ENCODE measurements around the gene WNT1. TPM values are rescaled to one million over a fixed set of nuclear protein-coding genes. Genes with fewer than 3 reads are reported as not detected.

Gene WNT1
- total and polyA plus RNA-seq, 12 donors = not detected

GRCh38 chr12:48985475-48985897, 7.4 kb downstream of the WNT1 start:
- H3K4me3 ChIP-seq = no peak overlapping the region
- H3K27me3 ChIP-seq = peaks cover 38% of the 10 kb centered on the region
- intact Hi-C loops (cut with DNase I) = loop anchor here in 1 of 2 donors (10.0 kb wide), 1 partner anchor 51 kb away; no protein-coding TSS in a partner anchor
- no peaks in the 10 kb centered on the region for H3K9me3 ChIP-seq (replicated peaks in 1 of 3)
- no peak for DNase-seq
- no peaks in the 10 kb centered on the region for H3K36me3 ChIP-seq (replicated peaks in 1 of 2)
- WGBS, 4 donors = 20 to 51% (median 43%) methylated on average over 1 to 10 of the region's 10 CpGs
- H3K4me1 ChIP-seq (replicated peaks in 1 of 2) = peaks cover 10 to 11% of the 10 kb centered on the region in 2 donors
- TF ChIP-seq CTCF (IDR thresholded peaks at IDR 0.05) = no peak
- TF ChIP-seq POLR2A (IDR thresholded peaks at IDR 0.05) = no peak
- H3K27ac ChIP-seq = no peak overlapping the region

- H3K27me3 ChIP-seq = peaks cover 34% of the 10 kb centered on the region
- H3K9me3 ChIP-seq (replicated peaks in 1 of 3) = no peaks in the 10 kb centered on the region
- 72 to 93% (median 84%) methylated on average over 2 of the region's 2 CpGs for WGBS, 4 donors
- H3K4me3 ChIP-seq = no peak overlapping the region
- no peak overlapping the region for H3K27ac ChIP-seq
- no peaks in the 10 kb centered on the region for H3K36me3 ChIP-seq (replicated peaks in 1 of 2)
- TF ChIP-seq CTCF (IDR thresholded peaks at IDR 0.05) (no peak), POLR2A (IDR thresholded peaks at IDR 0.05) (no peak)
- H3K4me1 ChIP-seq (replicated peaks in 1 of 2) = peaks cover 6 to 7% of the 10 kb centered on the region in 2 donors
- intact Hi-C loops (cut with DNase I) = loop anchor here in 1 of 2 donors (10.0 kb wide), 1 partner anchor 51 kb away; no protein-coding TSS in a partner anchor
- no peak for DNase-seq
Observed at GRCh38 chr12:48985901-48986300, 7.8 kb downstream of the WNT1 start.

DNA sequence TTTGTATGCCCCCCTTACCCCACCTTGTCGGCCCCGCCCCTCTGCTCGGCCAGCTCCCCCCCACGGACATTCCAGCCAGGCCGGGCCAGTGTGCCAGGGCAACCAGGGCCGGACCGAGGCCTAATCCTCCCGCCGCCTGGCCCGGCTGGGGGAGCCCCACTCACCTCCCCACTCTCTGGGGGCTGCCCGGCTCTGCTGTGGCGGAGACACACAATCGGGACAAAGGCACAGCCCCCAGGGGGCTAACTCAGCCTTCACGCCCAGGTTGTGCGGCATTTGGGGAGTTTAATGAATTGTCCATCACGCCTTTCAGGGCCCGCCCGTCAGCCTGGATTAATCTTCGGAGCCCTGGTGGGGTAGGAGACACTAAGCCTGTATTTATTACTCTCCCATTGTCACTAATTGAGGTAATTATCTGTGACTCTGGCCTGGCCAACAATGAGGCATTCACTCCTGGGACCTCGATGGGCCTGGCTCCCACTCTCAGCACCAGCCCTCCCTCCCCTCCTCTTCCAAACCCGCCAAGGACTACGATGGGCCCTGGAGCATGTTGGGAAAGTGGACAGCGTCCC, 8.7 kb downstream of the WNT1 start:
- Histone ChIP-seq H3K27me3 (peaks cover 25% of the 10 kb centered on the region), H3K27ac (no peak overlapping the region), H3K36me3 (replicated peaks in 1 of 2) (no peaks in the 10 kb centered on the region), H3K4me1 (replicated peaks in 1 of 2) (no peaks in the 10 kb centered on the region), H3K9me3 (replicated peaks in 1 of 3) (no peaks in the 10 kb centered on the region), H3K4me3 (no peak overlapping the region)
- TF ChIP-seq CTCF (IDR thresholded peaks at IDR 0.05) = no peak
- intact Hi-C loops (cut with DNase I) = loop anchor here in 1 of 2 donors (10.0 kb wide), 1 partner anchor 52 kb away; no protein-coding TSS in a partner anchor
- DNase-seq = no peak
- WGBS, 4 donors = 70 to 79% (median 73%) methylated on average over 15 to 23 of the region's 23 CpGs

- DNase-seq = peak; percentile 57 to 82 (median 68)
- no peaks in the 10 kb centered on the region for H3K36me3 ChIP-seq (replicated peaks in 1 of 2)
- H3K27me3 ChIP-seq = peaks cover 15% of the 10 kb centered on the region
- no peak overlapping the region for H3K4me3 ChIP-seq
- H3K9me3 ChIP-seq (replicated peaks in 1 of 3) = no peaks in the 10 kb centered on the region
- H3K4me1 ChIP-seq (replicated peaks in 1 of 2) = no peaks in the 10 kb centered on the region
- no peak overlapping the region for H3K27ac ChIP-seq
- intact Hi-C loops (cut with DNase I) = loop anchor here in 1 of 2 donors (10.0 kb wide), 1 partner anchor 53 kb away; no protein-coding TSS in a partner anchor
- TF ChIP-seq CTCF (IDR thresholded peaks at IDR 0.05) (peak; percentile 58 to 85 (median 73)), POLR2A (IDR thresholded peaks at IDR 0.05) (no peak)
- 24 to 46% (median 28%) methylated on average over 9 to 16 of the region's 16 CpGs for WGBS, 4 donors
Observed at GRCh38 chr12:48988030-48988649, 10.0 kb downstream of the WNT1 start.
